HG02623 (cell line): Measurements from ENCODE around the gene SYP.
"Not testable (repeated sequence)": the region's sequence is repeated elsewhere in the genome, so short reads cannot be mapped to it uniquely, and the experiment has no call there.

Experiments used
- ATAC-seq: cut with Tn5 transposase; IDR thresholded peaks from one replicate; pipeline ENCODE4 v1.9.1; 2021; ENCODE audit warnings: moderate library complexity; ENCODE audit not compliant: unreplicated experiment

SYP gene

DNA sequence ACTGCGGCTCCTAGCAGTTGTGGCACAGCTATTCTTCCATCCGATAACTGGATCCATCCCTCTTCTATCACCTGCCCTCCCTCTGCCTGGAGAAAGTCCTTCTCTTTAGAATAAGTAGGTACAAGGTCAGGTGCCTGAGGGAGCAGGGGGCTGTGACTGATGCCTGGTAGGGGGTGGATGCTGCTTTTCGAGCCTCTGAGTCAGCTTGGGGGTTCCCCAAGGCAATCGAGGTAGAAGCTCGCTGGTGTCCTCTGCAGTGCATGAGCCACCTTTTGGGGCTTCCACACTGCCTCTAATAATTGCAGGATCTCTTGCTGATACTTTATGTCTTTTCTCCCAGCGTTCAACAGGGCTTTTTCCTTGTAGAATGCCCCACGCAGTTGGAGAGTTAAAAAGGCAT lies 56.8 kb downstream of the SYP start:
- not testable (repeated sequence) for ATAC-seq

DNA sequence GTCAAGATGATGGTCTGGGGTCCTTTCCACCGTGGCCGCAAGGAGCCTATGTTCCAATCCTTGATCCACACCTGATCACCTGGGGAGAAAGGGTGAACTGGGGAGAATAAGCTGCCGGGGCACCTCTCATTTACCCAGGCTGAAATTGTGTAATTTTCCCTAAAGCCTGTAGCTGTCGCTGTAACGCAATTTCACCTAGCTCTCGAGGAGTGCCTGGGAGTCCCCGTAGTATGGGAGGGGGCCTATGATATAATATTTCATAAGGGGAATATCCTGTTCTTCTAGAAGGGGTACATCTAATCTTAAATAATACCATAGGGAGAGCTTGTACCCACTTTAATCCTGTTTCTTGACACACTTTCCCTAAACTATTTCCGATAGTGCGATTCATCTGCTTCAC lies 57.7 kb downstream of the SYP start:
- ATAC-seq, result not testable (repeated sequence)

DNA sequence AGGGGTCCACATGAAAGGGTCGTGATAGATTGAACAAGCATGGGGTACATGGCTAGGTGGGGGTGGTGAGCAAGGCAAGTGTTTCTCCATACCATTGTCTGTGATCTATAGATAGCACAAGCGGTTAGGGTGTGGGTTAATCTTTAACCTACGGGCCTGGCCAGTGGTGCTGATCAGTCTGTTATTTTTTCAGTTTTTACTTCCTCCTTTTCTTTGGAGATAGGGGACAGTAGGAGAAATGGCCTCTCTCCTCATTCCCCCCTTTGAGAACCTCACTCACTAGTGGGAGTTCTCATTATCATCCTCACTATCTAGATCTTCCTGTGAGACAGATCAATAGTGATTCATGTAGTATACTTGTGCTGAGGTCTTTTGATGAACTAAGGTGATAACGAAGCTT lies 60.3 kb downstream of the SYP start:
- no peak for ATAC-seq
